Myocyte (in vitro differentiated cells): ENCODE measurements around the gene AUTS2. TPM values are rescaled to one million over a fixed set of nuclear protein-coding genes. Genes with fewer than 3 reads are reported as not detected.

Experiments used
- DNase-seq: peaks from one replicate; pipeline ENCODE4 v3.0.0-alpha.2; 2012; ENCODE audit warnings: low read depth
- total RNA-seq: library from RNA; depleted of rRNA; stranded (reverse); fragments of >200 nt; gene quantifications from 2 replicates; pipeline ENCODE4 v1.2.3, GENCODE V29; 2014

AUTS2 gene
- total RNA-seq, 1 donor from 2014 or later = 4.4 TPM

- no peak for DNase-seq
Observed at GRCh38 chr7:69654849-69655707, 56.8 kb downstream of the AUTS2 start.

- no peak for DNase-seq
Observed at GRCh38 chr7:69656077-69656476, 57.8 kb downstream of the AUTS2 start.

DNA sequence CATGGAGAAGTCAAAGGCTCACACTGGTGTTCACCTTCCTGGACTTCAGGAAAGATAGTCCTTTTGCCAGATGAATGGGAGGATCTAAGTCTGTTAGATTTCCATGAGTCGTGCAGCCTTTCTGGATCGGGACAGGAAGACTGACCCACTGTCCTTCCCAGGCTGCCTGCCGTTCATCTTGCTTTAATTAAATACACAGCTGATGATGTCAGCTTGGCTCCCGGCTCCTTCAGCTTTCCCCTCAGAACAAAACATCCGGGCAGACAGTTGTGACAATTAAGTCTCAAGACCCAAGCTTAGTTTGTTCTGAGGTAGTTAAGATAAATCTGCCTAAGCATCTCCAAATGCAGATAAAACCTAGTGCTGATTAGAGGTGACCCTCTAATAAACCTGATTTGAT is 58.6 kb downstream of the AUTS2 start:
- DNase-seq = no peak

- DNase-seq = no peak
Observed at GRCh38 chr7:69657331-69657730, 59.1 kb downstream of the AUTS2 start.

GRCh38 chr7:69657985-69658384 is 59.7 kb downstream of the AUTS2 start:
- no peak for DNase-seq

GRCh38 chr7:69659983-69660382 is 61.7 kb downstream of the AUTS2 start:
- no peak for DNase-seq

- no peak for DNase-seq
Observed at GRCh38 chr7:69661342-69661741, 63.1 kb downstream of the AUTS2 start.

- no peak for DNase-seq
Observed at GRCh38 chr7:69663911-69664832, 65.9 kb downstream of the AUTS2 start.

DNA sequence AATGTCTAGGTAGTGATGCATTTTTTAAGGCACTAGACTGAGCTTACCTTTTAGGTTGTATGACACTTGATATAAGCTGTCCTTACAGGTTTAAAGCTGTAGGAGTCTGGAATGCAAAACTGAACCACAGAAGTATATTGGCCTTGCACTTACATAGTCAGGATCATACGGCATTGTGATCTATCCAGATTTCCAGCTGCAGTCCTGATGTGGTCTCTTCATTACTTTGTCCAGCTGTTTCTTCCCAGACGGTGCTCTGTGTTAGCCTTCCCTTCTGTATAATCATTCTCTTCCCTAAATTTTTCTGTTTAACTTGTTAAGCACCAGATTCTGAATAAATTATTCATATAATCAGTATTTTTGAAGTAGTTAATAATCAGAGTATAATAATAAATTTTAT is 67.1 kb downstream of the AUTS2 start:
- no peak for DNase-seq

DNA sequence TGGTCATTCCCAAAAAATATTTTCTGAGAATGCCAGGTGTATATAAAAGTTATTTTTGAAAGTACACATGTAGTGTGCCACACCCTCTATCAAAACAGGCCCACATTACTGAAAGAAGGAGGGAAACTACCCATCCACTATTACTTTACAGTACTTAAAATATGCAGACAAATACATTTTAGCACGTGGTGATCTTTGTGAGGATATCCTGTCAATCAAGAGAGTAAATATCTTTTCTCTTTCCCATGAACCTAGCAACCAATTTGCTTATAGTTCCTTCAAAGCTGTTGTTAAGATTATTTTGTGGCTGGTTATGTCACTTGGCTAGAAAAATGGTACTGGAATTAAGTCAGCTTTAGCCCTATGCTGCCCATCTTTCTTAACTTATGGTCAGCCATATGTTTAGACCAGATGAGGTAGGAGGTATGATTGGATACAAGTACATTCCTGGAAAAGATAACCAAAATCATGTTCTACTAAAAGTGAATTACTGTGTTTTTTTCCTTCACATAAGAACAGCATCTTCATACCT is 70.1 kb downstream of the AUTS2 start:
- no peak for DNase-seq

- DNase-seq = no peak
Observed at GRCh38 chr7:69670701-69671100, 72.4 kb downstream of the AUTS2 start.

GRCh38 chr7:69673074-69673473 is 74.8 kb downstream of the AUTS2 start:
- DNase-seq = no peak

GRCh38 chr7:69674701-69675182 is 76.5 kb downstream of the AUTS2 start:
- no peak for DNase-seq

DNA sequence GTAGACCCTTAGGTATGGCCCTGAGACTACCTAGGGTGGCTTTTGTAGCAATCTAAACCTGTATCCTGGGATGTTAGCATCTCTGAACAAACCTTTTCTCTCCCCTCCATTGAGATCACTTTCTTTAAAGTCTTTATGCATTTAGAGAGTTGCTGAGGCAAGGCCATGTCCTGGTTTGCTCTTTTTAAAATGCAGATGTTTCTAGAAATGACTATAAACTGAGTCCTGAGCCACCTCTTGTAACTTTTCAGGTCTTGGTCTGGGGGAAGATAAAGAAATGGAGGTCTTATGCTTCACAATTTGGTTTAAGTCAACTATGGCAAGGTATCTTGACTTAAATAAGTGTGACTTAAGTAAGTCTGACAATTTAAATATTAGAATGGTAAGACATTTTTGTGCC is 78.0 kb downstream of the AUTS2 start:
- DNase-seq = no peak

DNA sequence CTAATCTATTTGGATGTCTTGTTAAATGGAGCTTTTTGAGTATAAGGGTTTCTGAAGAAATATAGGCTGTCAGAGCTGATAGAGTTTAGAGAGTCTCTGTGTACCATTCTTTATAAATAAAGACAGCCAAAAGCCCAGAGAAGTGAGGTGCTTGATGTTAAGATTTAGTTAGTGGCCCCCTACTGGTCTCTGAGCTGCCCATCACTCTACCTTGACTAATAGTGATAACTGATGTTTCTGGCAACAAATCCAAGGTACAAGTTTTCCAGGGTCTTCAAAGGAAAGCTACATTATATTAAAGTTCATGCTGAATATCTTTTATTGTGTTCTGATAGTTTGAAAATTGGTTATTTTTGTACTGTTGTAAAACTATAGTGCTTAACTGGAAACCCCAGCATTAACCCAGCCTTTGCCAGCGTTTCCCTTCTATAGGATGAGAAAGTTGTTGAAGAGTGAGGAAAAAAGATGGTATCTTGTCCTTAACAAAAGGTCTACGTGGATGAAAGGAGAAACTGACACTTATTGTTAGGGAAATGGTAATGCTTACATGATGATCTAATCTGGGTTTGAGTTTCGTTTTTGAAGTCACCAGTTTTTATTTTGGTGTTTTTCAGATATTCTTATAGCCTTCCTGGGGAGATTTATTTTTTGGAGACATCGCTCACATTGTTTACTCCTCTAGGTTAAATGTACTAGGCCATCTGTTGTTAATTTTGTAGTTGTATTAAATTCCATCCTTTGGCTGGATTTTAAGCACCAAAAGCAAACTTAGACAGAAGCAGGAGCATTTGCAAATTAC is 79.0 kb downstream of the AUTS2 start:
- no peak for DNase-seq

- DNase-seq = no peak
Observed at GRCh38 chr7:69677881-69678493, 79.7 kb downstream of the AUTS2 start.

- no peak for DNase-seq
Observed at GRCh38 chr7:69678494-69679187, 80.4 kb downstream of the AUTS2 start.

GRCh38 chr7:69681181-69681580 is 82.9 kb downstream of the AUTS2 start:
- DNase-seq = no peak

DNA sequence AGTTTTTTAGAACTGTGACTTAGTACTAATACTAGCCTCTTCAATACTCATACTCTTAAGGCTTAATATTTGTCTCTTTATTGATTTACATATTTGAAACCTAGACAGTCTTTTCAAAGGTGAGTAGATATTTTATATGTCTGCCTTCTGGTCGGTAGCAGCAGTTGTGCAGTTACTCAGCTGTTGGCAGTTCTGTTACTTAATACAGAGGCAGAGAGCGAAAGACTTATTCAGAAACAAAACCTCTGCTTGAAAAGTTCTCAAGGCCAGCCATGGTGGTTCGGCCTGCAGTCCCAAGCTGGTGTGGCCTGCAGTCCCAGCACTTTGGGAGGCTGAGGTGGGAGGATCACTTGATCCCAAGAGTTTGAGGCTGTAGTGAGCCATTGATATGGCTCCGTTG is 84.2 kb downstream of the AUTS2 start:
- no peak for DNase-seq

DNA sequence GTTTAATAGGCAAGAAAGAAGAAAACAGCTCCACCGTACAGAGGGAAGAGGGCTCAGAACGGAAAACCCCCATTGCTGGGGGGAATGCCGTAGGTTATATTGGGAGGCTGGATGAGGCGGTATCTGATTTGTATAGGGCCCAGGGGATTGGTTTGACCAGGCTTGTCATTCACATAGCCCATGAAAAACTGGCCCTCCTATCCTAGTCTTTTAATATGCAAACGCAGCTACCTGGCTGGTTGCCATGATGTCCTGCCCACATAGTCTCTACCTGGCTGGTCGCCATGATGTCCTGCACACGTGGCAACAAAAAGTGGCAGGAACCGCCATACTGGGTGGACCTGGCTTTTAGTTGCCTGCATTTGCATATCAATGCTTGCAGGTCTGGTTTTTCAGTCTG is 84.7 kb downstream of the AUTS2 start:
- DNase-seq = no peak
